WERI-Rb-1 (cell line): ENCODE data around the gene AP5S1.

ENCODE experiments used
- DNase-seq: peaks from one replicate; pipeline ENCODE4 v3.0.0-alpha.2; 2020
- H3K27ac ChIP-seq: fragments of 250-450 bp; sonication (Bioruptor Pico); 2 replicates; pipeline ENCODE4 v1.5.1; 2020; ENCODE audit warnings: mild to moderate bottlenecking, moderate library complexity
- H3K27me3 ChIP-seq: fragments of 250-450 bp; sonication (Bioruptor Pico); 2 replicates; pipeline ENCODE4 v1.5.1; 2021; ENCODE audit warnings: mild to moderate bottlenecking, low read depth, moderate library complexity; ENCODE audit not compliant: insufficient read depth, severe bottlenecking
- H3K36me3 ChIP-seq: fragments of 250-450 bp; sonication (Bioruptor Pico); 2 replicates; pipeline ENCODE4 v1.5.1; 2020; ENCODE audit warnings: mild to moderate bottlenecking, moderate library complexity
- H3K4me3 ChIP-seq: 2 replicates; pipeline ENCODE4 v1.5.1; 2011; ENCODE audit warnings: low read depth, mild to moderate bottlenecking, control low read depth, low read length
- H3K9me3 ChIP-seq: fragments of 250-450 bp; sonication (Bioruptor Pico); 2 replicates; pipeline ENCODE4 v1.5.1; 2021; ENCODE audit warnings: mild to moderate bottlenecking, moderate library complexity; ENCODE audit not compliant: severe bottlenecking
- TF ChIP-seq, protein P1 (sequence below): IDR thresholded peaks from 2 replicates; pipeline ENCODE4 v1.5.1; 2011; ENCODE audit warnings: low read depth, mild to moderate bottlenecking, control low read depth, inconsistent platforms, low read length

The AP5S1 gene

DNA sequence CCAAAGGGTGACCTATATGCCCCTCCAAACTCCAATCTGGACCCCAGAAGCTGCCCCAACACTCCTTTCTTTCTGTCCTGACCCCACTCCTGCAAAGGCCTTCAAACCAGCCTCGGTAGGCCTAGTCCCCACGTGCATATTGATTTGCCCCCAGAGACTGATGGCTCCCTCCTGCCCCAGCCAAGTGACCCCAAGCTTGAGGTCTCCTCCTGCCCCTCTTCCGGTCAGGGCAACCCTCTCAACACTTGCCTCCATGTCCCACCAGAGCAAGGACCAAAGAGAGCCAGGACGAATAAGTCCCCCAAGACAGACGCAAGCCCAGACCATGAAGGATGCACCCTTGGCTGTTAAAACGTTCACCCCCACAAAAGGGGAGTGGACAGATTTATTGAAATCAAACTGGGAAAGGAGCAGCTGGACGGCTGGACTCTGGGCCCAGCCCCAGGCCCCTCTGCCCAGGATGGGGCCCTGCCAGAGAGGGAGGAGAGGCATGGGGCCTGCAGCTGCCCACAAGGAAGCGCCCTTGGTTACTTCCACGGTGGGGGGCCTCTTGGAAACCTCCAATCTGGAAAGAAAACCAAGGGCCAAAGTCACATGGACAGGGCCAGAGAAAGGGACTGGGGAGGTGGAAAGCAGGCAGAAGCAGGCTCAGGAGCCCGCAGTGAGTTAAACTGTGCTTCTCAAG lies 36.7 kb upstream of the AP5S1 start:
- TF ChIP-seq, protein P1, sequence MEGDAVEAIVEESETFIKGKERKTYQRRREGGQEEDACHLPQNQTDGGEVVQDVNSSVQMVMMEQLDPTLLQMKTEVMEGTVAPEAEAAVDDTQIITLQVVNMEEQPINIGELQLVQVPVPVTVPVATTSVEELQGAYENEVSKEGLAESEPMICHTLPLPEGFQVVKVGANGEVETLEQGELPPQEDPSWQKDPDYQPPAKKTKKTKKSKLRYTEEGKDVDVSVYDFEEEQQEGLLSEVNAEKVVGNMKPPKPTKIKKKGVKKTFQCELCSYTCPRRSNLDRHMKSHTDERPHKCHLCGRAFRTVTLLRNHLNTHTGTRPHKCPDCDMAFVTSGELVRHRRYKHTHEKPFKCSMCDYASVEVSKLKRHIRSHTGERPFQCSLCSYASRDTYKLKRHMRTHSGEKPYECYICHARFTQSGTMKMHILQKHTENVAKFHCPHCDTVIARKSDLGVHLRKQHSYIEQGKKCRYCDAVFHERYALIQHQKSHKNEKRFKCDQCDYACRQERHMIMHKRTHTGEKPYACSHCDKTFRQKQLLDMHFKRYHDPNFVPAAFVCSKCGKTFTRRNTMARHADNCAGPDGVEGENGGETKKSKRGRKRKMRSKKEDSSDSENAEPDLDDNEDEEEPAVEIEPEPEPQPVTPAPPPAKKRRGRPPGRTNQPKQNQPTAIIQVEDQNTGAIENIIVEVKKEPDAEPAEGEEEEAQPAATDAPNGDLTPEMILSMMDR, result no peak
- Histone ChIP-seq H3K27ac (no peak overlapping the region), H3K9me3 (no peaks in the 10 kb centered on the region), H3K4me3 (no peak overlapping the region), H3K36me3 (peaks cover 14% of the 10 kb centered on the region), H3K27me3 (peaks cover 2% of the 10 kb centered on the region)
- no peak for DNase-seq

DNA sequence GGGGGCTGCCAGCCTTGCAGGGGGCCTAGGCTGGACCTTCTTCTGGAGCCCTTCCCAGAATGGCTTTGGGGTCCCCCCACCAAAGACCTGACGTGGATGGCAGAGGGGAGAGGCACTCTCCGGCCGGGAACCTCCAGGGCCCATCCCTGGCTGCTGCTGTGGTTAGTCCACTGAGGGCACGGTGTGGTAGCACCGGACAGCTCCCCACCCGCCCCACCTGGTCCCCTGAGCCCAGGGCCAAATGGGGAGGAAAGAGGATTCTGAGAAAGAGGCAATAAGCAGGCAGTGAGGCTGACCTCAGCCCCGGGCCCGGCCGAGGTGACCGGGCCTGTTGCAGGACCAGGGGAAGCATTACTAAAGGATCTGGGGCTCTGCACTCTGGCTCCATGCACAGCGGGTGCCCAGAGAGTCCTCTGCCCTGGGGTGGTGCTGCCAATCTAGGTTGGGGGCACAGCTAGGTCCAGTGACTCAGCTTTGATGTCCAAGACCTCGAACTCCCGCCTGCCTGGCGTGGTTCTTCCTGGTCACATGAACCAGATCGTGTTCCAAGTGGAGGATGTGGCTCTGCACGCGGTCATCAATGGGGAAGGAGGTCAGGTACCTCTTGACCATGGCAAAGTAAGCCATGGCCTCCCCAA lies 36.0 kb upstream of the AP5S1 start:
- no peaks in the 10 kb centered on the region for H3K27me3 ChIP-seq
- no peak overlapping the region for H3K4me3 ChIP-seq
- TF ChIP-seq, protein P1, result no peak

DNA sequence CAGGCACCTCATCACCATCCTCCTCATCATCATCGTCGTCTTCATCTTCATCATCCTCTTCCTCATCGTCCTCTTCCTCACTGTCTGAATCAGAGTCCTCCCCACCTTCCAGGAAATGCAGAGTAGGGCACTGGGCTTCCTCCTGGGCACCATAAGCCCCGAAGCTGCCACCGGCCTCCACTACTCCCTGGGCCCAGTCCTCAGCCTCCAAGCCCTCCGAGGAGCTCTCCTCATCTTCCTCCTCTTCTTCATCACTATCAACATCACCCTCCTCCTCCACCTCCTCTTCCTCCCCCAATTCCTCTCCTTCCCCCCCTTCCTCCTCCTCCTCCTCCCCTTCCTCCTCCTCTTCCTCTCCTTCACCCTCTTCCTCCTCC lies 35.5 kb upstream of the AP5S1 start:
- DNase-seq, result no peak
- H3K27me3 ChIP-seq, result no peaks in the 10 kb centered on the region
- H3K4me3 ChIP-seq, result no peak overlapping the region
- TF ChIP-seq, protein P1, result no peak
- H3K27ac ChIP-seq, result no peak overlapping the region
- peaks cover 14% of the 10 kb centered on the region for H3K36me3 ChIP-seq
- H3K9me3 ChIP-seq, result no peaks in the 10 kb centered on the region

More for the DNA sequence above, 36.0 kb upstream of the AP5S1 start:
- DNase-seq, result no peak
- H3K36me3 ChIP-seq, result peaks cover 14% of the 10 kb centered on the region
- no peak overlapping the region for H3K27ac ChIP-seq
- no peaks in the 10 kb centered on the region for H3K9me3 ChIP-seq

DNA sequence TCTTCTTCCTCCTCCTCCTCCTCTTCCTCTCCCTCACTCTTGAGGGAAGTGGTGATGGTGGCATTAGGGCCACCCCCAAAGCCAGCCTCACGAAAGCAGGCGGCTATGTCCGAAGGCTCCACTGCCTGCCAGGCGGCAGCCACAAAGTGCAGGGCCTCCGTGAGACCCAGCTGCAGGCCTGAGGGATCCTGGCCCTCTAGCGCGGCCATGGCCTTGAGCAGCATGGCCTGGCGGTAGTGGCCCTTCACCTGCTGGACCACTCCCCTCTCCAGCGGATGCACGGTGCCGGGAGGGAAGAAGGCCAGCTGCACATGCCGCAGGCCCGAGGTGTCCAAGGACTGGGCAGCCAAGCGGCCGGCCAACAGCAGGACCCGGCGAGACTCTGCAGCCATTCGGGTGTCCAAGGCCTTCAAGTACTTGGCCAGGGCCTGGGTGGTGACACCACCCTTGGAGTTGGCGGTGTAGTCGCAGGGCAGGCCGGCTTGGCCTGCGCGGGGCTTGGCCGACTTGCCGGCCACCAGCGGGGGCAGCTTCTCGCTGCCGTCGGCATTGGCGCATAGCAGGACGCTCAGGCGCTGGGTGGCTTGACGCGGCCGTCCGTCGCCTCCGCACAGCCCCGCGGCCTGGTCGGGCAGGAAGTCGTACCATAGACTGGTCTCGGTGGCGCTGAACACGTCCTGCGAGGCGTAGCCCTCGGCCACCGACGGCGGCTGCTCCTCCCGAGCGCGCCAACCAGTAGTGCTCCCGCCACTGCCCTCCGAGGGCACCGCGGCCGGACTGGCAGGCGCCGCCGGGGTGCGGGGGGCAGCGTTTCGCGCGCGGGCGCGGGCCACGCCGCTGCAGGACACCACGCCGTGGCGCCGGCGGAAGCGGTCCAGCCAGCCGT lies 34.9 kb upstream of the AP5S1 start:
- Histone ChIP-seq H3K27ac (peak overlapping the region; percentile 78), H3K4me3 (peak overlapping the region; percentile 52), H3K27me3 (no peaks in the 10 kb centered on the region), H3K36me3 (peaks cover 14% of the 10 kb centered on the region), H3K9me3 (no peaks in the 10 kb centered on the region)
- no peak for DNase-seq
- TF ChIP-seq, protein P1, result no peak

- Histone ChIP-seq H3K36me3 (peaks cover 14% of the 10 kb centered on the region), H3K27ac (peak overlapping the region; percentile 78), H3K9me3 (no peaks in the 10 kb centered on the region), H3K27me3 (no peaks in the 10 kb centered on the region), H3K4me3 (peak overlapping the region; percentile 52)
- TF ChIP-seq, protein P1, result no peak
- DNase-seq, result peak; percentile 54
Measured at GRCh38 chr20:3786126-3786484, 34.2 kb upstream of the AP5S1 start.
